OCI-LY7 (cell line): ENCODE data around the gene NOP16. TPM values are rescaled to one million over a fixed set of nuclear protein-coding genes. Genes with fewer than 3 reads are reported as not detected.

Experiments
- BruUV-seq: library from RNA; stranded (reverse); fragments of 400-500 nt; replicated peaks from 2 replicates; lab custom pipeline; 2021; lab: Mats Ljungman, UMichigan
- CTCF ChIA-PET: fragments of 300-600 bp; sonication (Branson Sonifier 250); formaldehyde crosslinking; loops from one replicate; lab custom pipeline; 2022; ENCODE audit warnings: antibody characterized with exemption; ENCODE audit not compliant: unreplicated experiment; lab: Charles Lee
- POLR2A ChIA-PET: fragments of 300-600 bp; sonication (Branson Sonifier 250); formaldehyde crosslinking; loops from one replicate; lab custom pipeline; 2022; ENCODE audit warnings: antibody characterized with exemption; lab: Charles Lee
- DNase-seq: peaks from one replicate; pipeline ENCODE4 v3.0.0-alpha.2; 2015; ENCODE audit warnings: low spot score
- H2AFZ ChIP-seq: fragments of 200-600 bp; sonication (generic), shearing (Covaris generic); 2 replicates; pipeline ENCODE4 v1.6.1; 2014; ENCODE audit warnings: mild to moderate bottlenecking, antibody characterized with exemption, low read length, moderate library complexity
- H3K27ac ChIP-seq: fragments of 200-600 bp; sonication (generic); 2 replicates; pipeline ENCODE4 v1.5.1; 2014; ENCODE audit warnings: mixed run types, low read depth, mild to moderate bottlenecking, moderate library complexity, low read length, inconsistent platforms; ENCODE audit not compliant: poor library complexity, severe bottlenecking
- H3K36me3 ChIP-seq: fragments of 200-600 bp; sonication (generic); 2 replicates; pipeline ENCODE4 v1.6.1; 2014; ENCODE audit warnings: mild to moderate bottlenecking, antibody characterized with exemption, low read length, moderate library complexity, mixed read lengths; ENCODE audit not compliant: insufficient read depth
- H3K4me1 ChIP-seq: fragments of 200-600 bp; sonication (generic); 2 replicates; pipeline ENCODE4 v1.5.1; 2014; ENCODE audit warnings: mild to moderate bottlenecking, low read length; ENCODE audit not compliant: insufficient read depth, poor library complexity, severe bottlenecking
- H3K4me2 ChIP-seq: fragments of 200-600 bp; sonication (generic); 2 replicates; pipeline ENCODE4 v1.6.1; 2014; ENCODE audit warnings: mild to moderate bottlenecking, low read length
- H3K4me3 ChIP-seq: fragments of 200-600 bp; sonication (generic); 2 replicates; pipeline ENCODE4 v1.5.1; 2014; ENCODE audit warnings: mild to moderate bottlenecking, low read depth, low read length; ENCODE audit not compliant: poor library complexity, severe bottlenecking
- H3K79me2 ChIP-seq: fragments of 200-600 bp; sonication (generic); 2 replicates; pipeline ENCODE4 v1.6.1; 2016; ENCODE audit warnings: low read depth, mild to moderate bottlenecking, low read length, moderate library complexity, mixed read lengths; ENCODE audit not compliant: insufficient read depth
- H3K9me2 ChIP-seq: fragments of 200-600 bp; sonication (generic); 2 replicates; pipeline ENCODE4 v1.6.1; 2016; ENCODE audit warnings: mild to moderate bottlenecking, low read length, mixed read lengths; ENCODE audit not compliant: insufficient read depth
- H3K9me3 ChIP-seq: fragments of 200-600 bp; sonication (generic); 2 replicates; pipeline ENCODE4 v1.6.1; 2014; ENCODE audit warnings: mild to moderate bottlenecking, mixed run types, low read length, mixed read lengths
- H4K20me1 ChIP-seq: fragments of 200-600 bp; sonication (generic); 2 replicates; pipeline ENCODE4 v1.6.1; 2014; ENCODE audit warnings: mild to moderate bottlenecking, antibody characterized with exemption, low read length, moderate library complexity, mixed read lengths; ENCODE audit not compliant: insufficient read depth
- CTCF ChIP-seq: fragments of 200-600 bp; sonication (generic); conservative IDR thresholded peaks from 2 replicates; pipeline ENCODE4 v1.5.1; 2014; ENCODE audit warnings: mild to moderate bottlenecking, antibody characterized with exemption, low read length, moderate library complexity, mixed read lengths
- EZH2phosphoT487 ChIP-seq: fragments of 200-600 bp; sonication (generic); IDR thresholded peaks from 2 replicates; pipeline ENCODE4 v1.6.1; 2018; ENCODE audit warnings: low read depth, borderline replicate concordance, mild to moderate bottlenecking, mixed run types, antibody characterized with exemption, low read length, moderate library complexity, mixed read lengths
- intact Hi-C: fragments of 100-400 bp; cut with micrococcal nuclease; formaldehyde crosslinking; loops from one replicate; pipeline ENCODE4 v1.10.0; 2022; ENCODE audit not compliant: unreplicated experiment
- total RNA-seq, 2 experiments: library from RNA; depleted of rRNA in 1 of 2; stranded (reverse); fragments of >200 nt in 1 of 2; shearing (Covaris generic) in 1 of 2; gene quantifications; 2 replicates each; pipeline ENCODE4 v1.2.3, GENCODE V29; 2014 to 2022

The NOP16 gene
- total RNA-seq, 2 experiments from 2014 or later, result 83.8 to 86.4 TPM

GRCh38 chr5:176381423-176381822 is 7.0 kb downstream of the NOP16 start:
- Histone ChIP-seq H3K27ac (no peak overlapping the region), H4K20me1 (peaks cover 12% of the 10 kb centered on the region), H3K79me2 (peaks cover 16% of the 10 kb centered on the region), H3K36me3 (peaks cover 77% of the 10 kb centered on the region), H3K4me2 (no peak overlapping the region), H3K4me1 (peaks cover 10% of the 10 kb centered on the region), H2AFZ (no peak overlapping the region), H3K9me2 (no peaks in the 10 kb centered on the region), H3K9me3 (no peaks in the 10 kb centered on the region), H3K4me3 (no peak overlapping the region)
- TF ChIP-seq CTCF (no peak), EZH2phosphoT487 (no peak)
- ChIA-PET POLR2A (interaction anchor here (0.9 kb wide), 2 partner anchors 9 to 19 kb away, joined by 3 to 4 read pairs; no protein-coding TSS in a partner anchor), CTCF (no interaction called here)
- no peak for DNase-seq
- no TSS peak for BruUV-seq
- intact Hi-C loops, result loop anchor here (10.0 kb wide), 1 partner anchor 147 kb away; the partner anchor contains the start of gene SIMC1

- no peak for TF ChIP-seq EZH2phosphoT487
- no peak for TF ChIP-seq CTCF
- no peaks in the 10 kb centered on the region for H3K9me2 ChIP-seq
- no peak overlapping the region for H3K27ac ChIP-seq
- ChIA-PET POLR2A (interaction anchor here (0.7 to 1.2 kb wide), 2 partner anchors 10 to 12 kb away, joined by 3 read pairs; no protein-coding TSS in a partner anchor), CTCF (no interaction called here)
- H3K9me3 ChIP-seq, result no peaks in the 10 kb centered on the region
- no peak overlapping the region for H3K4me3 ChIP-seq
- no peak overlapping the region for H3K4me2 ChIP-seq
- H3K4me1 ChIP-seq, result no peaks in the 10 kb centered on the region
- no peaks in the 10 kb centered on the region for H4K20me1 ChIP-seq
- peak; percentile 51 for DNase-seq
- BruUV-seq, result no TSS peak
- H3K79me2 ChIP-seq, result peaks cover under 1% of the 10 kb centered on the region; the same call in 1 of the 2 replicates
- H3K36me3 ChIP-seq, result peaks cover 62% of the 10 kb centered on the region
- H2AFZ ChIP-seq, result no peak overlapping the region
- intact Hi-C loops, result loop anchor here (10.0 kb wide), 1 partner anchor 145 kb away; the partner anchor contains the start of gene SIMC1
Observed at GRCh38 chr5:176379881-176380280, 8.5 kb downstream of the NOP16 start.

GRCh38 chr5:176373100-176373818 is 15.1 kb downstream of the NOP16 start:
- POLR2A ChIA-PET, result interaction anchor here (0.6 to 1.4 kb wide), 3 partner anchors 8 to 555 kb away, joined by 3 to 6 read pairs (median 5); partner anchors contain the start of gene KIAA1191
- CTCF ChIA-PET, result no interaction called here
- Histone ChIP-seq H3K27ac (no peak overlapping the region), H4K20me1 (no peaks in the 10 kb centered on the region; the same call in 1 of the 2 replicates), H3K9me2 (no peaks in the 10 kb centered on the region), H3K4me3 (no peak overlapping the region), H3K36me3 (no peaks in the 10 kb centered on the region), H3K4me1 (peaks cover 3% of the 10 kb centered on the region), H3K4me2 (no peak overlapping the region), H3K79me2 (no peaks in the 10 kb centered on the region), H3K9me3 (no peaks in the 10 kb centered on the region), H2AFZ (no peak overlapping the region)
- no TSS peak for BruUV-seq
- TF ChIP-seq CTCF (no peak), EZH2phosphoT487 (no peak)
- DNase-seq, result no peak
- intact Hi-C loops, result no loop called here
